Measurements from ENCODE around the gene IGDCC3.

IGDCC3 gene

DNA sequence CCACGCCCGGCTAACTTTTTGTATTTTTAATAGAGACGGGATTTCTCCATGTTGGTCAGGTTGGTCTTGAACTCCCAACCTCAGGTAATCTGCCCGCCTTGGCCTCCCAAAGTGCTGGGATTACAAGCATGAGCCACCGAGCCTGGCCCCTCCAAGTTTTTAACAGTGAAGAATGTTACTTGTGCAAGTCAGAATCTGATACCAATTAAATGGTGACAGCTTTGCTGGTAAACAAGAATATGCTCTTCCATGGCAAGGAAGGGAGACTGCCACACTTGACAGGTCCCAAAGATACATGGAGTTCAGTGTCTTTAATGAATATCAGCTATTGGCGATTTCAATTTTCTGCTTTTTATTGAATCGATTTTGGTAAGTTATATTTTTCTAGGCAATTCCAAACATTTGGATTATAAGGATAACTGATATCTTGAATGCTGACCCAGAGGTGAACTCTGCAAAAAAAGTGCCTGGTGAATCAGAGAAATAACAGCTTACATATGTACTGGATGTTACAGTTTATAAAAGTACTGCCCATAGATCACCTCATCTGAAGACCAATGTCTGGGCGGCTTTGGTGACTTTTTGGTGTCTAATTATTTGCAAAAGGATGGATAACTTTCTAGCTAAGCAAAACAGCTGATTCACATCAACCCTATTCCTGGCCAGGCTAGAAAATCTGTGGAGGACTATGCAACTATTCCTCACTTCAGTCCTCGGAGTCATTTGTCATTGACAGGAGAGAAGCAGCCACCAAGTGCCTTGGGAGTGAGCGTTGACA lies 92.3 kb downstream of the IGDCC3 start:
- DNase-seq, result no peak

DNA sequence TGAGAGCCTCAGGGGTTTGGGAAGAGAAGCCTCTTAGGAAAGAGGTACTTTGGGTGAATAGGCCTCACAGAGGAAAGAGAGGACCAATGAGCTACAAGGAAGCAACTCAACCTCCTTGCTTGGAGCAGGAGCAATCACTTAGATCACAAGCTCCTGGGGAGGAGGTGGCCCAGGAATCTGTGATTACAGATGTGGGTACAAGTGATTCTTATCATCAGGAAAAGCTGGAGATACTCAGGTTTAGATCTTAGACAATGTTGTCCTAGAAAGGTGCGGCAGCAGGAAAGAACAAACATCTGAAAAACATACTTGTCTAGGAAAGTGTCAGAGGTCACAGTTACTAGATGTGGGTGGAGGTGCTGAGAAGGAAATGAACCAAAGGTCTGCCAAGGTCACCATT lies 99.3 kb downstream of the IGDCC3 start:
- DNase-seq, result no peak
